ENCODE results near the gene POLR2E.
A peak's percentile ranks its signal among the peaks of the same experiment; 100 is the strongest.

The POLR2E gene

DNA sequence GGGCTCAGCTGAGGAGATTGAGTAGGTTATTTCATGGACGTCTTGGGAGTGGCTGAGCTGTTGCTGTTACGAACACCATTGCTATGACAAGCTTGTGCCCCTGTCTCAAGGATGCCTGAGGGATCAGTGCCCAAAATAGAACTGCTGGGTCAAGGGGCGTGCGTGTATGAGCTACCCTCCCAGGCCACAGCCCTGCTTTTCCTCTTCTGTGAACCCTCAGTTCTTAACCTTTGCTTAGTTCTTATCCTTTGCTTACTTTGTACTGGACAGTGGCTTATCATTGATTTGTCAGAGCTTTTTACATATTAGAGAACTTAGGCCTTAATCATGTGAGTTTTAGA is 19.2 kb downstream of the POLR2E start:
- DNase-seq = no peak

DNA sequence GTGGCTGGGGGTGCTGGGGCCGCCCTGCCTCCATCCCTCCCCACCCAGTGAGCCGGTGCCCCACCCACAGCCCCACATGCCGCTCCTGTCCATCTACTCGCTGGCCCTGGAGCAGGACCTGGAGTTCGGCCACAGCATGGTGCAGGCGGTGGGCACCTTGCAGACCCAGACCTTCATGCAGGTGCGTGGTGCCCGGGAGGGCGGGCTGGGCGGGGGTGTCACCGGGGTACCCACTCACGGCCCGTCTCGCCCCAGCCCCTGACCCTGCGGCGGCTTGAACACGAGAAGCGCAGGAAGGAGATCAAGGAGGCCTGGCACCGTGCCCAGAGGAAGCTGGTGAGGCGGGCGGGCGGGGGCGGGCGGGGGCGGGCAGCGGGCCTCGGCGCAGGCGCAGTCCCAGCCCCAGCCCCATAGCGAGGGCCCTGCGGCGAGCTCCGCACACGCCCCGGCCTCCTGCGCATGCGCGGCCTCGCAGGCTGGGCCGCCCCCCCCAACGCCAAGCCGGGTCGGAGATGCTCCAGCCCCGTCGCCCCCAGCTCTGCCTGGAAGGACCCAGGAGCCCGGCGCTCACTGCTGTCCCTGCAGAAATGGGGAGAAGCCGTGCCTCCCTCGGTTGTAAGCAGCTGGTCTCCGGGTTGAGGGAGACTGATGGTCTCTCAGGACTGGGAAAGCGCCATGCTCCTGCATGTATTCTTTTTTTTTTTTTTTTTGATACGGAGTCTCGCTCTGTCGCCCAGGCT is 20.5 kb downstream of the POLR2E start:
- peak; percentile 78 for DNase-seq

DNA sequence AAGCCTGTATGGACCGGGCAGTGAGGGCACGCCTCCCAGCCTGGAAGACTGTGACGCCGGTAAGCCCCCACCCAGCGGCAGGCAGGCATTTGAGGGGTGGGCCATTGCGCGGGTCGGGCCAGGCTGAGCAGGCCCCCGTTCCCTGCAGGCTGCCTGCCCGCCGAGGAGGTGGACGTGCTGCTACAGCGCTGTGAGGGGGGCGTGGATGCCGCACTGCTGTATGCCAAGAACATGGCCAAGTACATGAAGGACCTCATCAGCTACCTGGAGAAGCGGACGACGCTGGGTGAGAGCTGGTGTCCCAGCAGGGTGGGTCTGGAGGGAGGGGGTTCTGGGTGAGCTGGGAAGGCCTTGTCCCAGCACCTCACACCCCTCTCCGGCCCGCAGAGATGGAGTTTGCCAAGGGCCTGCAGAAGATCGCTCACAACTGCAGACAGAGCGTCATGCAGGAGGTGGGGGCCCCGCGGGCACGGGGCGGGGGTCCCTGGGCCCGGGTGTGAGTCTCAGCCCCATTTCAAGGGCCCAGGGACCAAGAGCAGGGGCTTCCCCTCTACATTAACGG is 21.1 kb downstream of the POLR2E start:
- no peak for DNase-seq

DNA sequence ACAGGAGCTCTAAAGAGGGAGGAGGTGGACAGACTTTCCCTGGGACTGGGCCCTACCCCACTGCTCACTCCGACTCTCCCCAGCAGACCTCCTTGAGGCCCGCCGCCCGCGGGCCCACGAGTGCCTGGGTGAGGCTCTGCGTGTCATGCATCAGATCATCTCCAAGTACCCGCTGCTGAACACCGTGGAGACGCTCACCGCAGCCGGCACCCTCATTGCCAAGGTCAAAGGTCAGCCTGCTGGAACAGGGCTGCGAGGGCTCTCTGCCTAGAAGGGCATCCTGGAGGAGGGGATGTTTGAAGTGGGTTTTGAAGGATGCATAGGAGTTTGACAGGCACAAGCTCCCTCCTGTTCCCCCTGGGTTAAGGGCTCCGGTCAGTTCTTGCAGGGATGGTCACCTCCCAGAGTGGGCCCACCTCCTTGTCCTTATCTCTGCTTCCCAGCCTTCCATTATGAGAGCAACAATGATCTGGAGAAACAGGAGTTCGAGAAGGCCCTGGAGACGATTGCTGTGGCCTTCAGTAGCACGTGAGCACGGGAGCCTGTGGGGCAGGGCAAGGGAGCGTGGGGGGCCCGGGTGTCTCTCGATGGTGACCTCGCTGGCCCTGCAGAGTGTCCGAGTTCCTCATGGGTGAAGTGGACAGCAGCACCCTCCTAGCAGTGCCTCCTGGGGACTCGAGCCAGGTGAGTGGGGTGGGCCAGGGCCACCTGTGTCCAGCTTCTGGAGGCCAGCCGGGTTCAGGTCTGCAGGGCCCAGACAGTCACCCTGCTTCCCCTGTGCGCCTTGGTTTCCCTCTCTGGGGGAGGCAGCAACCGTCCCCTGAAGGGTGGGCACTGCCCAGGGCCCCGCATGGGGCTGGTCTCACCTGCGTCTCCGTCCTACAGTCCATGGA is 21.9 kb downstream of the POLR2E start:
- DNase-seq = no peak

DNA sequence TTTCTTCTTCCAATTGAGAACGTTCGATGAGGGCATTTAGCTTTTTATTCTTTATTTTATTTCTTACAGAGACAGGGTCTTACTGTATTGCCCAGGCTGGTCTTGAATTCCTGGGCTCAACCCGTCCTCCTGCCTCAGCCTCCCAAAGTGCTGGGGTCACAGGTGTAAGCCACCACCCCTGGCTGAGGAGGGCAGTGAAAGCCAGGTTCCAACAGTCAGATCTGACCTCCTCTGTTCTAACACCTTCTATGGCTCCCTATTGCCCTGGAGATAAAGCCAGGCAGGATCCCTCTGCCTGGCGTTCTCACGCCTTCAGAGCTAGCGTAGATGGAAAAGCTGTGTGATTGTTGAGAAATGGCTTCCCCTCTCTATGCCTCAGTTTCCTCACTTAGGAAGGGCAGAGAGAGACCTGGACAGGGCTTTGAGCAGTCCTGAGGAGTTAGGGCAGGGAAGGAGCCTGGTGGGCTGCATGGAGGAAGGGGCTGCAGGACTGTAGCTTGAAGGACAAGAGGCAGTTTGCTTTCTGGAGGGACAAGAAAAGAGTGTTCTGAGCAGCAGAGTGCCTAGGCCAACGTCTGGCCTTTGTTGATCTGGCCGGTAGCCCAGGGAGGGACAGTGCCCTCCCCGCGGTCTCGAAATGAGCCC is 22.7 kb downstream of the POLR2E start:
- DNase-seq = no peak

DNA sequence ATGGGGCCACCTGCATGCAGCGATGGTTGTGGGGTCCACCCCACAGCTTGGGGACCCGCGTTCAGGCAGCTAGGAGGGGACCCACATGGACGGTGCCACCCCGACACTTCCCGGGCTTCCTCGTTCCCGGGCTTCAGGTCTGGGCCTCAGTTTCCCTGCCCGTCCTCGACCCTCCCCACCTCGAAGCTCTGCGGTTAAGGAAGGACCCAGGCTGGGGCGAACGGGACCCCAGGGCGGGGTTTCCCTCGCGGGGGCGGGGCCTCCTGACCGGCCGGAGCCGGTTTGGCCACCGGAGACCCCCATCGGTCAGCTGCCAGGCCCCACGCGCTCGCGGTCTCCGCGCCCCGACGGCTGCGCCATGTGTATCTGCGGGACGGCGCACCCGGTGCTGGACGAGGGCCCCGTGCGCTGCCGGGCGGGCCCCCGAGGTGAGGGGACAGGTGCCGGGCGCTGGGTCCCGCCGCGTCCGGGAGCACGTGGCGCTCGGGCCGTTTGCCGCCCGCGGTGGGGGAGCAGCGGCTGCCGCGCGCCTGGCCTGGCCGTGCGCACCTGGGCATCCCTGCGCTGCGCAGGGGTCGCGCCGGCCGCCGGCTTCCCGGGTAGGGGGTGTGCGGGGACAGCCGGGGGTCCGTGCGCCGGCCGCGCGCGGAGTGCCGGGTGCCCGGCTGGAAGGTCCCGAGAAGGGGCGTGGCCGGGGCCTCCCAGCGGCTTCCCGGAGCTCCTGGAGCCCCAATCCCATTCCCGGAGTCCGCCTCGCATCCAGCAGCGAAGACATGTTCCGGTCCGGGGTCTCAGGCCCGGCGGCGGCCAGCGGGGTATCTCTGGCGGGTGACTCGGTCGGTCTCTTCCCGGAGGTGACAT is 24.0 kb downstream of the POLR2E start:
- DNase-seq = no peak

DNA sequence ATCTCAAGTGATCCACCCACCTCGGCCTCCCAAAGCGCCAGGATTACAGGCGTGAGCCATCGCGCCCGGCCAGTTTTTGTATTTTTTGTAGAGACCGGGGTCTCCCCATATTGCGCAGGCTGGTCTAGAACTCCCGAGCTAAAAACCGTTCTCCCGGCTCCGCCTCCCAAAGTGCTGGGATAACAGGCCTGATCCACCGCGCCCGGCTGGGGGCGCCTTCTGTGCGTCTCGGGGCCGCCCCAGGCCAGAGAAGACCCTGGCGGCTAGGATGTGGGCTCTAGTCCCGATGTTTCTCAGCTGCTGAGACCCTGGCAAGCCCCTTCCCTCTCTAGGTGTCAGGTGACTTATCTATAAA is 24.6 kb downstream of the POLR2E start:
- no peak for DNase-seq

DNA sequence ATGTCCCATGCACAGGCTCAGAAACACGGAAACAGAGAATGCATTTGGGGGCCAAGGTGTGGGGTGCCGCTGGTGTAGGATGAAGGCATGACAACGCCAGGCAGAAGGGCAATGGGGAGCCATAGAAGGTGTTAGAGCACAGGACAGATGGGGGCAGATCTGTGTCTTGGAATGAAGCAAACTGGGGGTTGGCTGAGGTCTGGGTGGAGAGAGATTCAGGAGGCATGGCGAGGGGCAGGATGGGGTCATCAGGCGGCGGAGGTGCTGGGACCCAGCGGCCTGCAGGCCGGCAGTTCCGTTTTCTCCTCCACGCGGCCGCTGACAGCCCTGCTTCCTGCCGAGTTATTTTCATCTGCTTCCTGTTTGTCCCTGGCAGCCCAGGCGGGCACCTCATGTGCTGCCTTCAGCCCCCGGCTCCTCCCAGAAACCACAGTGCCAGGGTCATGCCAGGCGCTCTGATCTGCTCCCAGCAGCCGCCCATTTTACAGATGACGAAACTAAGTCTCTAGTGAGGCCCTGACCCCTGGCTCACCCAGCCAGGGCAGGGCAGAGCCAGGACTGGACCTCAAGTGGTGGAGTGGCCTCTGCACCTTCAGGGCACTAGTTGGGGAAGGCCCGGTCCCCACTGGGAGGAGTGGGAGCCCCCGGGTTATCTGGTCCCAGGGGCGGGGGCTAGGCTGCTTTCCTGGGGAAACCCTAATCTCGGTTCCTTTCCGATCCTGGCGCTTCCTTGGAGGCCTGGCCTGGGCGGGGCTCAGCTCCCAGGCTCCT is 26.0 kb downstream of the POLR2E start:
- DNase-seq = no peak

DNA sequence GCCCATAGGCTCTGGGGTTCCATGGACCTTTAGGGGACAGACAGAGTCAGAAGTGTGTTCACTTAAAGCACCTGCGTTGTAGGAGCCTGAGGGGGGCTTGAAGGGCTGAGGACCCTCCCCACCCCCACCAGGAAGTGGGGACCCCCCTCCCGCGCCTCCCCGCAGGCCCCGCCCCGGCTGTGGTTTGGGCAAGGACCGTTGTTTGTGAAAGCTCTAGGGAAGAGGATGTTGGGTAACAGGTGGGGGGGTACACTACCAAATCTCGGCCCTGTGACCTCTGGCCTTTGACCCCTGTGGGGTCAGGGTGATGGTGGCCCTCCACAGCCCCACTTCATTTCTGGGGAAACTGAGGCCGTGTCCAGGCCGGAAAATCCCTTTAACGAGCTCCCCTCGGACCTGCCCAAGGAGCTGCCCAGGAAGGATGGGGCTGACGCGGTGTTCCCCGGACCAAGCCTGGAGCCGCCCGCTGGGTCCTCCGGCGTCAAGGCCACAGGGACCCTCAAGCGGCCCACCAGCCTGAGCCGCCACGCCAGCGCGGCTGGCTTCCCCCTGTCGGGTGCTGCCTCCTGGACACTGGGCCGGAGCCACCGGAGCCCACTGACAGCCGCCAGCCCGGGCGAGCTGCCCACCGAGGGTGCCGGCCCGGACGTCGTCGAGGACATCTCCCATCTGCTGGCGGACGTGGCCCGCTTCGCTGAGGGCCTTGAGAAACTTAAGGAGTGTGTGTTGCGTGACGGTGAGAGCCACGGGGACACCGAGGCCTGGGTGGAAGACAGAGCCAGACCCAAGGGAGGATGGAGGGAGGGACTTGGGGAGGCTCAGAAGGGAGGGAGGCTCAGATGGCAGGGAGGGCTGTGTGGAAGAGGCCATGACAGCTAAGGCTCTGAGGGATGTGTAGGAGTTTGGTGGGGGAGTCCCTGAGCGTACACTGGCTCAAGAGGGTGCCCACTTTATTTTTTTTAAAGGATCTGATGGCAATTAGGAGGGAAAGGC is 26.9 kb downstream of the POLR2E start:
- no peak for DNase-seq

DNA sequence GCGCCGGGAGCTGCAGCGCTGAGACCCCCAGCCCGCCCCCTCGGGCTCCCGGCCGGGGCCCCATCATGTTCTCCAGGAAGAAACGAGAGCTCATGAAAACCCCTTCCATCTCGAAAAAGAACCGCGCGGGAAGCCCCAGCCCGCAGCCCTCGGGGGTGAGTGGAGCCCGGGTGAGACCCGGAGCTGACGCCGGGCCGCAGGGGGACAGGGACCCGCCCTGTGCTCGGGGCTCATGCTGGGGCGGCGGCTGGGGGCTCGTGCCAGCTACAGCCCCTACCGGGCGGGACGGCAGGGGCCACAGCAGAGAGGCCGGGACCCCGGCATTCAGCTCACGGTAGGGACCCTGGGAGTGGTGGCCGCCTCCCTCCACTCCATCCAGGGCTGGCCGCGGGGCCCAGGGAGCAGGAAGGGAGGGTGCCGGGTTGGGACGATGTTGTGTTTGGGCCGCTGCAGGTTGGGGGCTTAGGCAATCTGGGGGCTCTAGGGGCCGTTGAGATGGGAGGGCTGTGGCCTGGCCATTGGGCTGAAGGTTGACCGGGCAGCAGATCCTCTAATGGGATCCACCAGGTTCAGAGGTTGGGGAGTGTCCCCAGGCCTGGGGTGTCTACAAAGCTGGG is 27.7 kb downstream of the POLR2E start:
- DNase-seq = no peak

DNA sequence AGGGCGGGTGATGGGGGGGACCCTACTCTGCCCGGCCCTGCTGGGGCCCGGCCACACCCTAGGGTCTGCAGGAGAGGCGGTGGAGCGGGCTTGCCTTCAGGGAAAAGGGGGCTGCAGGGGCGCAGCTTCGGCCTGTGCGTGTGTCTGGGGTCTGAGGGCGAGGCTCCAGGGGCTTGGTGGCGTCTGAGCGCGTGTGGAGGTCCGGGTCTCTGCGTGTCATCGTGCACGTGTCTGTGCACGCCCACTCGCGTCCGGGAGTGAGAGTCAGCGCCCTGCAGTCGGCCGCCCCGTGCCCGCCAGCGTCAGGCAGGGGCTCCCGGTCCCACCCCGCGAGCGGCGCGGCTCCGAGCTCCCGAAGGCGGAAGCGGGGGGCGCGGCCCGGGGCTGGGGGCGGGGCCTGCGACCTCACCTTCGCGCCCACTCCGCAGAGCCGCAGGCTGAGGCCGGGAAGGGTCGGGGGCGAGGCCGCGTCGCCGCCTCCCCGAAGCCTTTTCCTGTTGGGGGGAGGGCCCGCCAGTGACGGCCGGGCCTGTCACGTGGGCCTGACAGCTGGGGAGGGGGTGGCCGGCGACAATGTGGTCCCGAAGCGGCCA is 28.3 kb downstream of the POLR2E start, which contains the start of gene ARHGAP45:
Gene ARHGAP45 (plus strand): TSS at position 420 of the 593 bp plus-strand sequence. CDS start 239 bp downstream, outside the sequence.
- no peak for DNase-seq

DNA sequence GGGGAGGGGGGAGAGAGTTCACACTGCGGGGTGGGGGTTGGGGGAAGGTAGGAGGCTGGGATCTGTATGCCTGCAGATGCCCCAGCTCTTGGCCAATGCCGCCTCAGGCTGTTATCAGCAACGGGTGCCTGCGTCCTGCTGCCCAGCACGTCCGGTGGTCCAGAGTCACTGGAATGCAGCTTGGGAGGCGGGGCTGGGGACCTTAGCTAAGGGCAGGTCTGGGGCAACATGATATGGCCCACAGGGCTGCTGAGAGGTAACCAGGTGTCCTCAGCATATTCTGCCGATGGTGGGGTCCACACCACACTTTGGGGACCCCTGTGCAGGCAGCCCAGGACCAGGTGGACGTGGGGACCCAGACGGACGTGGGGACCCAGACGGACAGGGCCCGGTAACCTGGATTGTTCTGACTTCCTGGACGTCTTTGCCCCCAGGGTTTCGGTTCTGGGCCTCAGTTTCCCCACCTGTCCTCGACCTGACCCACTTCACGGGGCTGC is 28.9 kb downstream of the POLR2E start:
- DNase-seq = no peak

DNA sequence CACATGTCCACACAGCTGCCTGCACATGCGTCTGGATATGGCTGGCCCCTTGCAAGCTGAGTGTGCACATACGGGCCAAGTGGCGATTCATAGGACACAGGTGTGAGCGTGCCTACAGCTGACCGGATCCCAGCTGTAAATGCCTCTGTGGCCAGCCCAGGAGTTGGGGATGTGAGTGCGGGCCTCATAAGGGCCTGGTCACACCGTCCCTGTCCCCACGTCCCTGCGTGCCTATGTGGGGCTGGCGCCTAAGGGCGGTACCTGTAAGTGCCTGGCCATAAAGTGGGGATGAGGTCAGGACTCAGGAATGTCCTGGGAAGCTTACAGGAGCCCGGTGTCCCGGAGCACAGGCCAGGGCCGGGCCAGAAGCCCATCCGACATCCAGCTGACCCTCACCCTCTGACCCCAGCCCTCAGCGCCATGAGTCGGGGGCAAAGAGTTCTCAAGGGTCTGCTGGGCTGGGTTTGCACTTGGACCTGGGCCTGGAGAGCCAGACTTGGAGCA is 29.5 kb downstream of the POLR2E start:
- no peak for DNase-seq

DNA sequence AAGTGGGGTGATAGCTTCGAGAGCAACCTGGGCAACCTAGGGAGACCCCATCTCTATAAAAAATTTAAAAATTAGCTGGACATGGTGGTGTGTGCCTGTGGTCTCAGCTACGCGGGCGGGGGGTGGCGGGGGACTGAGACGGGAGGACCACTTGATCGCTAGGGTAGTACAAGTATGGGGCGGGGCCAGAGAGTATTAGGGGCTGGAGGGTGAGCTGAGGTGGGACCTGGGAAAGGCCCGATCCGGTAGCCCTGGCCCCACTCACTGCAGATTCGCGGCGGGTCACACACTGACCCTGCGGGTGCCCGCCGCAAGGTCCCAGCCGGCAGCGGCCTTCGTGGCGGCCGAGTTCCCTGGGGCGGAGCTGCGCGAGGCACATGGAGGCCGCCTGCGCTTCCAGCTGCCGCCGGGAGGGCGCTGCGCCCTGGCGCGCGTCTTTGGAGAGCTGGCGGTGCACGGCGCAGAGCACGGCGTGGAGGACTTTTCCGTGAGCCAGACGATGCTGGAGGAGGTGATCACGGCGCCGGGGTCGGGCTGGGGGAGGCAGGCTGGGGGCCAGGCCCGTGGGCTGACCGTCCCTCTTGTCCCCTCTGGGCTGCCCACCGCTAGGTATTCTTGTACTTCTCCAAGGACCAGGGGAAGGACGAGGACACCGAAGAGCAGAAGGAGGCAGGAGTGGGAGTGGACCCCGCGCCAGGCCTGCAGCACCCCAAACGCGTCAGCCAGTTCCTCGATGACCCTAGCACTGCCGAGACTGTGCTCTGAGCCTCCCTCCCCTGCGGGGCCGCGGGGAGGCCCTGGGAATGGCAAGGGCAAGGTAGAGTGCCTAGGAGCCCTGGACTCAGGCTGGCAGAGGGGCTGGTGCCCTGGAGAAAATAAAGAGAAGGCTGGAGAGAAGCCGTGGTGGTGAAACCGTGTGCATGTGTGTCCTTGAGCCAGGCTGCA is 30.2 kb downstream of the POLR2E start:
- DNase-seq = no peak

DNA sequence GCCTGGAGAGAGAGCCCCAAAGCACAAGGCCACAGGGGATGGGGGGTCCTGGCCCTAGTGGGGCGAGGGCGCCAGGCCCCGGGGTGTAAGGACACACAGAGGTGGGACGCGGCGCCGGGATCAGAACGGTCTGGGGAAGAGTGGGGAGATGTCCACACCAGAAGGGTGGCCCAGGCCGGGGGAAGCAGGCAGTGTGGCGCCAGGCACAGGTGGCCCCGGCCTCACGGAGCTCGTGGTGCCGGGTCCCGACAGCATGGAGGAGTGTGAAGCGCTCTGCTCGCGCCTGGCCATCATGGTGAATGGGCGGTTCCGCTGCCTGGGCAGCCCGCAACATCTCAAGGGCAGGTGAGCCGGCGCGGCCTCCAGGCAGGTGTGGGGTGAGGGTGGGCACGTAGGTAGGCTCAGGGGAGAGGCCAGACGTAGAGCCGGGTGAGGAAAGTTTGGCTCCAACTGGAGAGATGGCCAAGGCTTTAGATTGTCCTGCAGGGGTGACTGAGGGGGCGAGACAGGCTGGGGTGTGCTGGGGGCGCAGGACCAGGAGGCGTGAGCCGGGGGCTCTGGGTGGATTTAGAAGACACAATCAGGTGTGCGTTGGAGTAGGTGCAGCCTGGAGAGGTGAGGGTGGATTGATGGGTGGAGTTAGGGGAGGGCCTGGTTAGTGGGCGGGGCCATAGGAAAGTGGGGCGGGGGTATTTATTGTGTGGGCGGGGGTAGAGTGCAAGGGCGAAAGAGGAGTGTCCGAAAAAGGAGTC is 31.1 kb downstream of the POLR2E start:
- DNase-seq = no peak

DNA sequence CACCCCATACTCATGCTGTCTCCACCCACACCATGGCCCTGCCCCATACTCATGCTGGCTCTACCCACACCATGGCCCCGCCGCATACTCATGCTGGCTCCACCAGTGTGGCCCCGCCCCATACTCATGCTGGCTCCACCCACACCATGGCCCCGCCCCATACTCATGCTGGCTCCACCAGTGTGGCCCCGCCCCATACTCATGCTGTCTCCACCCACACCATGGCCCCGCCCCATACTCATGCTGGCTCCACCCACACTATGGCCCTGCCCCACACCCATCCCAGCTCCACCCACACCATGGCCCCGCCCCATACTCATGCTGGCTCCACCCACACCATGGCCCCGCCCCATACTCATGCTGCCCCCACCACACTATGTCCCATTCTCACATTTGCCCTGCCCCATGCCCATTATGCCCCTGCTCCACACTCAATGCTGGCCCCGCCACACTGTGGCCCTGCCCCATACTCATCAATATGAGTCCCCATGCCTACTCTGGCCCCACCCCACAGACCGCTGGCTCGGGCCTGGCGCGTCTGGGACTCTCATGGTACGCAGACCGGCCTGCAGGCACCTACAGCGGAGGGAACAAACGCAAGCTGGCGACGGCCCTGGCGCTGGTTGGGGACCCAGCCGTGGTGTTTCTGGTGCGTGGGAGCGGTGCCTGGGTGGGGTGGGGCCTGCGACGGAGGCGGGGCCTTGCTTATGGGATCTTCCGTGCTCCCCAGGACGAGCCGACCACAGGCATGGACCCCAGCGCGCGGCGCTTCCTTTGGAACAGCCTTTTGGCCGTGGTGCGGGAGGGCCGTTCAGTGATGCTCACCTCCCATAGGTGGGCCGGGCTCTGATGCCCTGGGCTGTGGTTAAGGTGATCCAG is 31.9 kb downstream of the POLR2E start:
- no peak for DNase-seq
